GM12873 (cell line): ENCODE data around the gene GPR107.

Experiments
- TF ChIP-seq, protein P1 (sequence below): IDR thresholded peaks from 2 replicates; pipeline ENCODE4 v1.5.1; 2012; ENCODE audit warnings: low read depth, mild to moderate bottlenecking, moderate library complexity, low read length, control low read depth; ENCODE audit not compliant: insufficient read depth; ENCODE audit errors: missing control alignments

The GPR107 gene

DNA sequence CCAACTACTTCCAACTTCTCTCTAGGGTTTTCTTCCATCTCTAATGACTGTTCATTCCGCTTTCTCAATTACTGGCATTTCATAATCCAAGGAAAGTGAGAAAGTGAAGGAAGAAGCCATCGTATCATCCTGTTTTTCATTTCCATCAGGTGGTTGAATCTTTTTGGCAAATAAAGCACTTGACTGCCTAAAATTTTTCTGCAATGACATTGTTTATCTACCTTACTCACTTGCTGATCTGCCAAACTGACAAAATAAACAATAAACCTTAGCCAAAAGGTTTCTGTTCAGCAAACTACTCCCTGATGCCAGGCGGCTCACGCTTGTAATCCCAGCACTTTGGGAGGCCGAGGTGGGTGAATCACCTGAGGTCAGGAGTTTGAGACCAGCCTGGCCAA, 29.1 kb upstream of the GPR107 start:
- TF ChIP-seq, protein P1, sequence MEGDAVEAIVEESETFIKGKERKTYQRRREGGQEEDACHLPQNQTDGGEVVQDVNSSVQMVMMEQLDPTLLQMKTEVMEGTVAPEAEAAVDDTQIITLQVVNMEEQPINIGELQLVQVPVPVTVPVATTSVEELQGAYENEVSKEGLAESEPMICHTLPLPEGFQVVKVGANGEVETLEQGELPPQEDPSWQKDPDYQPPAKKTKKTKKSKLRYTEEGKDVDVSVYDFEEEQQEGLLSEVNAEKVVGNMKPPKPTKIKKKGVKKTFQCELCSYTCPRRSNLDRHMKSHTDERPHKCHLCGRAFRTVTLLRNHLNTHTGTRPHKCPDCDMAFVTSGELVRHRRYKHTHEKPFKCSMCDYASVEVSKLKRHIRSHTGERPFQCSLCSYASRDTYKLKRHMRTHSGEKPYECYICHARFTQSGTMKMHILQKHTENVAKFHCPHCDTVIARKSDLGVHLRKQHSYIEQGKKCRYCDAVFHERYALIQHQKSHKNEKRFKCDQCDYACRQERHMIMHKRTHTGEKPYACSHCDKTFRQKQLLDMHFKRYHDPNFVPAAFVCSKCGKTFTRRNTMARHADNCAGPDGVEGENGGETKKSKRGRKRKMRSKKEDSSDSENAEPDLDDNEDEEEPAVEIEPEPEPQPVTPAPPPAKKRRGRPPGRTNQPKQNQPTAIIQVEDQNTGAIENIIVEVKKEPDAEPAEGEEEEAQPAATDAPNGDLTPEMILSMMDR = no peak

DNA sequence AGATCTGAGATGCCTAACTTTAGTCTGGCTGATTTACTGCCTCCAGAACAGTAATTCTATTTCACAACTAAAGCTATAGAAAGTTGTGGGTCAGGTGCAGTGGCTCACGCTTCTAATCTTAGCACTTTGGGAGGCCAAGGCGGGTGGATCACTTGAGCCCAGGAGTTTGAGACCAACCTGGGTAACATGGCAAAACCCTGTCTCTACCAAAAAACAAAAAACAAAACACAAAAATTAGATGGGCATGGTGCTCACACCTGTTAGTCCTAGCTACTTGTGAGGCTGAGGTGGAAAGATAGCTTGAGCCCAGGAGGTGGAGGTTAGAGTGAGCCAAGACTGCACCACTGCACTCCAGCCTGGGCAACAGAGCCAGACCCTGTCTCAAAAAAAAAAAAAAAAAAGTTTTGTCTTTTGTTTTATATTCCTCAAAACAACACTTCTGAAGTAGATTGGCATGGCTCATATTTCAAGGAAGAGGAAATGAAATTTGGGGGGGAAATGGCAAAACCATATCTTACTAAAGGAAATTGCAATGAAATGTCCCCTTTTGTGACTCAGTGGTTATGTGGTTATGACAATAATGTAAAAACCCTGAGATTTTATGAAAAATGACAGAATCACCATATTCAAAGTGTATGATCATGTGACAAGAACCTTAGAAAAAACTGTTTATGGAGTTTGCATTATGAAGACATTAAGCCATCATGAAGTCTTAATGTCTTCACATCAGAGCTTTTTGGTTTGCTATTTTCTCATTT, 26.9 kb upstream of the GPR107 start:
- TF ChIP-seq, protein P1 = no peak

DNA sequence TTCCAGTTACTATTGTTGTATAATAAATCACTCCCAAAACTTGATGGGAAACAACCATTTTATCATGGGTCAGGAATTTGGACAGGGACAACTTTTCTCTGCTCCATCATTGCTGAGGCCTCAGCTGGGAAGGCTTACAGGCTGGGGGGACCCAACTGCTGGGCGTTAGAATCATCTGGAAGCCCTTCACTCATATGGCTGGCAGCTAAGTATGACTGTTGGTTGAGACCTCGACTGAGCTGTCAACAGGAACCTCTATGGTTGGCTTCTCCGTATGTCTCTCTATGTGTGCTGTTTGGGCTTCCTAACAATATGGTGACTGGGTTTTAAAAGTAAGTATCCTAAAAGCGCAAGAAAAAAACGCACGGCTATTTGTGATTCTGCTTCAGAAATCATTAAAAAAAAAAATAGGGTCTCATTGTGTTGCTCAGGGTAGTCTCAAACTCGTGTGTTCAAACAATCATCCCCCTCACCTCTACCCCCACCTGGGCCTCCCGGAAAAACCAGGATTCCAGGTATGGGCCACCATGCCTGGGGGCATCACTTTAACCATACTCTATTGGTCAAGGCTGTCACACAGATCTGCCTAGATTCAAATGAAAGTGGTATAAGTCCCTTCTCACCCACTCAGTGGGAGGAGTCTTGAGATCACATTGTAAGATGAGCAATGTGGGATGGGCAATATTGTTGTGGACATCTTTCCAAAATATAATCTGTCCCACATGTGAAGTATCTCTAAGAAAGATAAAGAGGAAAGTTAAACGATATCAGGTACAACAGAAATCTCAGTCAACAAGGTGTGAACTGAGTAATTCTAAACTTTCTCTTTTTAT, 26.0 kb upstream of the GPR107 start:
- TF ChIP-seq, protein P1 = no peak

DNA sequence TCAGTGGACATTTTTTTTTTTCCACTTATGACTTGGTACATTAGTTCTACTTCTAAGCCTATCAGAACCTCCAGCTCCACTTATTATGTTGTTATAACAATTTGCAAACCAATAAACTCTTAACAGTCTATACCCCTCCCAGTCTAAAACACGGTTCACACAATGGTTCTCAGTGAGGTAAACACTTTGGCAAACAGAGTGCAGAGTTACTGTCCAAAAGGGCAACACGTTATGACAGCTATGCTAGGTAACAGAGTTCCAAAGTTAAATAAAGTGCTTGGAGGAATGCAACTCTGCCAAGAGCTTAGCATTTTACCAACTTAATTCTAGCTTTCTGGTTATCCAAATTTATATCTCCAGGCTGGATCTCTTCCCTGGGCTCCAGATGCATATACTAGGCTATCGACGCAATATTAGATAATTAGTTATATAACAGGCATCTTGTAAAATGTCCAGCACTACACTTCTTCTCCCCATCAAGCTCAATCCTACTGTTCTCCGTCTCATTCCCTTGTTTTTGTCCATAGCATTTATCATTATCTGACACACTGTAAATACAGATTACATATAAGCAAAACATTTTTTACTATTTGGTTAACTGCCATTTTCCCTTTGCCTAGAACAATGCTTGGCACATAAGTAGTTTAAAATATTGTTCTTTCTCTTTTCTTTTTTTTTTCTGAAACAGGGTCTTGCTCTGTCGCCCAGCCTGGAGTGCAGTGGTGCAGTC, 25.0 kb upstream of the GPR107 start:
- TF ChIP-seq, protein P1 = no peak

DNA sequence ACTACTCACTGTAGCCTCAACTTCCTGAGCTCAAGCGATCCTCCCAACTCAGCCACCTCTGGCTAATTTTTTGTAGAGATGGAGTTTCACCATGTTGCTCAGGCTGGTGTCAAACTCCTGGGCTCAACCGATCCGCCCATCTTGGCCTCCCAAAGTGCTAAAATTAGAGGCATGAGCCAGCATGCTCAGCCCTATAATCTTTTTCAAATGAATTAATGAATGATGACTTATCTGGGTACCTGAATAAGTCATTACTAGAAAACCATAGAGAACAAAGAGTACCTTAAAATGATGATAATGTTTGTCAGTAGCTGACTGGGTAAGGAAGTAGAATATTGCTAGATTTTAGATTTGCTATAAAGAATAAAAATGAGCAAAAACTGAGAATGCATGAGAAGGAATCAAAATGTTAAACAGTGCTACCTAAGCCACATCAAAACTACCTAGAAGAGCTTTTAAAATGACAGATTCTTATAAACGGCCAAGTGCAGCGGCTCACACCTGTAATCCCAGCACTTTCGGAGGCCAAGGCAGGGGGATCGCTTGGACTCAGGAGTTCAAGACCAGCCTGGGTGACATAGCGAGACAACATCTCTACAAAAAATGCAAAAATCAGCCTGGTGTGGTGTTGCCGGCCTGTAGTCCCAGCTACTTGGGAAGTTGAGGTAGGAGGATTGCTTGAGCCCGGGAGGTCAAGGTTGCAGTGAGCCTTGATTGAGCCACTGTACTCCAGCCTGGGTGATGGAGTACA, 24.3 kb upstream of the GPR107 start:
- TF ChIP-seq, protein P1 = no peak

DNA sequence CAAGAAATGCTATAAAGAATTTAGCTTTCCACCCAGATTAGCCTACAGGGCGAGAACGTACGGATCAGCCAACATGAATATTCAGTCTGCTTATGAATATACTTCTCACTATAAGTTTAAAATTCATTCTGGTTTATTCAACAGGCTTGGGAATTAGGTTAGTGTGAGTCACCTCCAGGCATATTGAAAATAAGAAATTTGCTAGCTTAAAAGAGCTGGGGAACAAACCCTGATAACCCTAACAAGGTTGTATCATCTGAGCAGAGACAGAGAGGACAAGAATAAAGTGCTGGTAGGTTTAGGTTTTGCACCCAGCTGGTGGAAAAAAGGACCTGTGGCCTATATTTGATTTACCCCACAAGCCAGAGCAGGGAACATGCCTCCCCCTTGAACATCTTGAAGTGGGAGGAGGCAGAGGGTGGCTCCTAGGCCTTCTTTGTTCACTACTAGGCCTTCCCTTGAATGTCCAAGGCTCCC, 23.0 kb upstream of the GPR107 start:
- TF ChIP-seq, protein P1 = no peak

DNA sequence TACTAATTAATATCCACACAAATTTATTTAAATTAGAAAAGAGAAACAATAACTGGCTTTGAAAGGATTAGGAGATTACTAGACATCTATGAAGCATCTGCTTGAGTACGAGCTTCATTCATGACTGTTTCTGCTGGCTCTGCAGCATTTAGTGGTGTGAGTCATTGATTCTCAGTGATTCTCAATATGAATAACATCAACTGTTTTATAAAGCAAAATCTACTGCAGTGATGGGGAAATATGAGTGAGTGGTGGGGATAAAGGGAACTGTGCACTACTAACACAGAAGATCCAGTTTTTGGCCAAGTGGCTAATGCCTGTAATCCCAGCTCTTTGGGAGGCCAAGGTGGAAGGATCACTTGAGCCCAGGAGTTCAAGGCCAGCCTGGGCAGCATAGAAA, 19.1 kb upstream of the GPR107 start:
- TF ChIP-seq, protein P1 = no peak
